ENCODE results near the gene NPB. TPM values are rescaled to one million over a fixed set of nuclear protein-coding genes. Genes with fewer than 3 reads are reported as not detected.
"Not testable (repeated sequence)": the region's sequence is repeated elsewhere in the genome, so short reads cannot be mapped to it uniquely, and the experiment has no call there.

The NPB gene
- total RNA-seq, 2 experiments from 2014 or later = 0.20 TPM; not detected in 1

DNA sequence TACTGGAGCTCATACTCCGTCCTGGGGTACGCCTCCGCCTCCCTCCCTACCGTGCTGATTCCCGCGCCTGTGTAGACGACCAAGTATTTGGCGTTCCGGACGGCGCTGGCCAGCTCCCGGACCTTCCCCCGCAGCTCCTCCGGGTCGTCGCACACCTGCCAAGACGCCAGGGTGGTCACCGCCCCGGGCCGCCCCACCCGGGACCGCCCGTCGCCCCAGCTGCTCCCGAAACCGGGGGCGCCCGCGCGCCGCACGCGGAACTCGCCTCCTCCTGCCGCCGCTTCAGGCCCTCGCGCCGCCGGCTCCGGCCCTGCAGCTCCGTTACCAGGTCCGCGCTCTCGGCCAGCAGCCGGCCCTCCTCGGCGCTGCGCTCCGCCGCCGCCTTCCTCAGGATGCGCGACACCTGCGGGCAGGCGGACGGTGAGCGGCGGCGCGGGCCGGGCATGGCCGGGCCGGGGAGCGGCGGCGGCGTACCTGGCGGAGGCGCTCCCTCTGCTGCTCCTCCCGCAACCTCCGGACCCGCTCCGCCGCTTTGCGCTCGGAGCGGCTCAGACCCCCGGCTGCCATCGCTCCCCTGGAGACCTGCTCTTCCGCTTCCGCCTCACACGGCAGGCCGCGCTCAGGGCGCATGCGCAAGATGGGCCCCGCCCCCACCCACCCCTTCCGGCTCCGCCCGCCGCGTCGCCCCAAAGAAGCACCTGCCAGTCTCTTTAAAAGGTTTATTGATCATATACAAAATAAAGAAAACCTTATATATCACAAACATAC, 15.7 kb downstream of the NPB start, which contains the start of gene SIRT7:
TSS of gene SIRT7 (minus strand) at position 612 of the 768 bp plus-strand sequence. CDS start at position 567, 45 bp downstream.
- peak; percentile 90 for ATAC-seq (ENCODE audit: poor library complexity)
- intact Hi-C loops (cut with DNase I, micrococcal nuclease) = loop anchor here (1.0 to 5.0 kb wide), 2 partner anchors 56 to 85 kb away; partner anchors contain the start of gene MCRIP1 (in 1 of the 2)
- Histone ChIP-seq H3K36me3 (ENCODE audit: insufficient read depth, low read length) (peaks cover 39% of the 10 kb centered on the region), H3K4me3 (ENCODE audit: low read length) (peak within 1 kb of the TSS; percentile 71), H3K27me3 (ENCODE audit: control insufficient read depth in 1 of 2, insufficient read depth in 2 of 2, low read length in 2 of 2) (no peaks in the 10 kb centered on the region), H3K9me3 (ENCODE audit: control insufficient read depth in 1 of 2, insufficient read depth in 1 of 2, low read length in 2 of 2) (no peaks in the 10 kb centered on the region), H3K4me1 (ENCODE audit: insufficient read depth, low read length) (peaks cover 40% of the 10 kb centered on the region), H3K27ac (ENCODE audit: low read depth in 1 of 2, low read length in 2 of 2) (peak within 1 kb of the TSS in 1 of 2 donors; percentile 23)
- peaks cover 26% of the 10 kb centered on the region for H3K4me1 Mint-ChIP-seq (ENCODE audit: low read depth)
- peaks cover 46% of the 10 kb centered on the region for H3K36me3 Mint-ChIP-seq (ENCODE audit: low read depth)
- TF ChIP-seq, protein P1, sequence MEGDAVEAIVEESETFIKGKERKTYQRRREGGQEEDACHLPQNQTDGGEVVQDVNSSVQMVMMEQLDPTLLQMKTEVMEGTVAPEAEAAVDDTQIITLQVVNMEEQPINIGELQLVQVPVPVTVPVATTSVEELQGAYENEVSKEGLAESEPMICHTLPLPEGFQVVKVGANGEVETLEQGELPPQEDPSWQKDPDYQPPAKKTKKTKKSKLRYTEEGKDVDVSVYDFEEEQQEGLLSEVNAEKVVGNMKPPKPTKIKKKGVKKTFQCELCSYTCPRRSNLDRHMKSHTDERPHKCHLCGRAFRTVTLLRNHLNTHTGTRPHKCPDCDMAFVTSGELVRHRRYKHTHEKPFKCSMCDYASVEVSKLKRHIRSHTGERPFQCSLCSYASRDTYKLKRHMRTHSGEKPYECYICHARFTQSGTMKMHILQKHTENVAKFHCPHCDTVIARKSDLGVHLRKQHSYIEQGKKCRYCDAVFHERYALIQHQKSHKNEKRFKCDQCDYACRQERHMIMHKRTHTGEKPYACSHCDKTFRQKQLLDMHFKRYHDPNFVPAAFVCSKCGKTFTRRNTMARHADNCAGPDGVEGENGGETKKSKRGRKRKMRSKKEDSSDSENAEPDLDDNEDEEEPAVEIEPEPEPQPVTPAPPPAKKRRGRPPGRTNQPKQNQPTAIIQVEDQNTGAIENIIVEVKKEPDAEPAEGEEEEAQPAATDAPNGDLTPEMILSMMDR (IDR thresholded peaks at IDR 0.05) = no peak
- ChIA-PET CTCF (no interaction called here), POLR2A (interaction anchor here (0.6 to 3.0 kb wide), 6 partner anchors 9 to 120 kb away, joined by 3 to 26 read pairs (median 4); partner anchors contain the start of genes DCXR, MAFG and P4HB)
- peak within 1 kb of the TSS; percentile 85 for H3K27ac Mint-ChIP-seq
- H3K27me3 Mint-ChIP-seq = no peaks in the 10 kb centered on the region
- DNase-seq = peak; percentile 67 to 95 (median 83)
- no peaks in the 10 kb centered on the region for H3K9me3 Mint-ChIP-seq
- peak within 1 kb of the TSS; percentile 97 for H3K4me3 Mint-ChIP-seq

DNA sequence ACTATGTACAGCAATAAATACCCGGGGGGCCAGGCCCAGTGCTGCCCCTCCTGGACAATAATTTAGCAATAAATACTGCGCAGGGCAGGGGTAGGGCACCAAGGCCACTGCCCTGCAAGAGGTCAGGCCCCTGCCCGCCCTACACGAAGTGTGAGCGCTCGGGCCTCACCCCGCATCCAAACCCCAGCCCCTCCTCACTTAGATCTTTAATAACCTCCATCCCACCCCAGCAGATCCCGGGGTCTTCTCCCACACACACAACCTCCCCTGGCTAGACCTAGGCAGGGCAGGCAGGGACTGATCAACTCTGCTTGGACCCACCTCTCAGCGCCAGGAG, 16.3 kb downstream of the NPB start:
- H3K27ac ChIP-seq (ENCODE audit: low read depth in 1 of 2, low read length in 2 of 2) = peak overlapping the region in 1 of 2 donors; percentile 23
- peak overlapping the region; percentile 71 for H3K4me3 ChIP-seq (ENCODE audit: low read length)
- peaks cover 34% of the 10 kb centered on the region for H3K36me3 ChIP-seq (ENCODE audit: insufficient read depth, low read length)
- H3K27me3 ChIP-seq (ENCODE audit: control insufficient read depth in 1 of 2, insufficient read depth in 2 of 2, low read length in 2 of 2); CTCF ChIA-PET; H3K9me3 ChIP-seq (ENCODE audit: control insufficient read depth in 1 of 2, insufficient read depth in 1 of 2, low read length in 2 of 2); H3K9me3 Mint-ChIP-seq; H3K27me3 Mint-ChIP-seq; DNase-seq: not testable (repeated sequence)
- peaks cover 40% of the 10 kb centered on the region for H3K36me3 Mint-ChIP-seq (ENCODE audit: low read depth)
- H3K4me3 Mint-ChIP-seq = peak overlapping the region; percentile 97
- ATAC-seq (ENCODE audit: poor library complexity) = peak; percentile 5
- H3K27ac Mint-ChIP-seq = peak overlapping the region; percentile 85
- H3K4me1 ChIP-seq (ENCODE audit: insufficient read depth, low read length) = peaks cover 41% of the 10 kb centered on the region
- peaks cover 26% of the 10 kb centered on the region for H3K4me1 Mint-ChIP-seq (ENCODE audit: low read depth)
- POLR2A ChIA-PET = interaction anchor here (3.0 kb wide), 1 partner anchor 9 kb away, joined by 26 read pairs; the partner anchor contains the start of gene MAFG
- intact Hi-C loops (cut with DNase I, micrococcal nuclease) = loop anchor here (1.0 to 5.0 kb wide), 2 partner anchors 57 to 86 kb away; partner anchors contain the start of gene MCRIP1 (in 1 of the 2)

DNA sequence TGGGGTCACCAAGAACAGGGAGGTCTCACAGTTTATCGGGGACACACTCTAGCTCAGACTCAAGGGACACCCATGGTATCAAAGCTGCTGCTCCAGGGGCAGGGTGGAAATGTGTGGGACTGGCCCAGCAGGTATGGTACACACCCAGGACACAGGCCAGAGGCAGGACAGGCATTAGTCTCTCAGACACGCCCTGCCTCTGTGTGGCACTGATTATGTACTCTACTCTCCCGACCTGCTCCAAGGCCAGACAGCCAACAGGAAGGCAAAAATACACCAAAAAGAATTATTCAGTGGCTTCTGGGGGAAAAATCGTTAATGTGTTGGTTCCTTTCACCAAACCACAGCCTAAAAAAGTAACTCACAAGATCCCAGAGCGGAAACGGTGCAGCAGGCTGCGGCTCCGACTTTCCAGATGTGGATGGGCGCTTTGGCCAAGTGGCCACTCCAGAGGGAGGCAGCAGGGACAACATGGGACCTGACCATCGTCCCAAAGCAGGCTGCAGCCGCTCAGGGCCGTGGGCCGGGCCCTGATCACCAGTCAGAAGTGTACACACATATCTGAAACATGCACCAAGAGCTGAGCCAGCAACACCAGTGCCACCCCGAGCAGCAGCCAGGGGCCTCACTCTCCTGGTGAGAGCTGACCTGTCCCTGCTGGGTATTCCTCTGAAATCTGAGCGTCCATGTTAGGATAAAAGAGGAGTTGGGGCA, 17.0 kb downstream of the NPB start:
- POLR2A ChIA-PET = no interaction called here
- H3K4me3 Mint-ChIP-seq = peak overlapping the region; percentile 66

More for the DNA sequence above, 17.0 kb downstream of the NPB start:
- H3K9me3 Mint-ChIP-seq = no peaks in the 10 kb centered on the region
- no peaks in the 10 kb centered on the region for H3K27me3 ChIP-seq (ENCODE audit: control insufficient read depth in 1 of 2, insufficient read depth in 2 of 2, low read length in 2 of 2)
- TF ChIP-seq, protein P1 (IDR thresholded peaks at IDR 0.05) = no peak
- CTCF ChIA-PET = no interaction called here
- H3K9me3 ChIP-seq (ENCODE audit: control insufficient read depth in 1 of 2, insufficient read depth in 1 of 2, low read length in 2 of 2) = no peaks in the 10 kb centered on the region
- H3K4me3 ChIP-seq (ENCODE audit: low read length) = no peak overlapping the region
- peaks cover 37% of the 10 kb centered on the region for H3K36me3 Mint-ChIP-seq (ENCODE audit: low read depth)
- H3K4me1 Mint-ChIP-seq (ENCODE audit: low read depth) = peaks cover 27% of the 10 kb centered on the region
- intact Hi-C loops (cut with DNase I, micrococcal nuclease) = loop anchor here (1.0 to 5.0 kb wide), 2 partner anchors 58 to 87 kb away; partner anchors contain the start of gene MCRIP1 (in 1 of the 2)
- DNase-seq (no peak), ATAC-seq (ENCODE audit: poor library complexity) (no peak)
- peaks cover 27% of the 10 kb centered on the region for H3K36me3 ChIP-seq (ENCODE audit: insufficient read depth, low read length)
- no peaks in the 10 kb centered on the region for H3K27me3 Mint-ChIP-seq
- H3K27ac ChIP-seq (ENCODE audit: low read depth in 1 of 2, low read length in 2 of 2) = peak overlapping the region in 1 of 2 donors; percentile 1
- peaks cover 48% of the 10 kb centered on the region for H3K4me1 ChIP-seq (ENCODE audit: insufficient read depth, low read length)
- H3K27ac Mint-ChIP-seq = peak overlapping the region; percentile 85
